IPS-NIHi7 (cell line): ENCODE data around the gene ARHGEF37.
A peak's percentile ranks its signal among the peaks of the same experiment; 100 is the strongest.
"Not testable (repeated sequence)": the region's sequence is repeated elsewhere in the genome, so short reads cannot be mapped to it uniquely, and the experiment has no call there.

Source experiments
- DNase-seq: peaks from one replicate; pipeline ENCODE4 v3.0.0; 2012; ENCODE audit warnings: mixed read lengths; ENCODE audit errors: extremely low spot score

The ARHGEF37 gene, protein sequence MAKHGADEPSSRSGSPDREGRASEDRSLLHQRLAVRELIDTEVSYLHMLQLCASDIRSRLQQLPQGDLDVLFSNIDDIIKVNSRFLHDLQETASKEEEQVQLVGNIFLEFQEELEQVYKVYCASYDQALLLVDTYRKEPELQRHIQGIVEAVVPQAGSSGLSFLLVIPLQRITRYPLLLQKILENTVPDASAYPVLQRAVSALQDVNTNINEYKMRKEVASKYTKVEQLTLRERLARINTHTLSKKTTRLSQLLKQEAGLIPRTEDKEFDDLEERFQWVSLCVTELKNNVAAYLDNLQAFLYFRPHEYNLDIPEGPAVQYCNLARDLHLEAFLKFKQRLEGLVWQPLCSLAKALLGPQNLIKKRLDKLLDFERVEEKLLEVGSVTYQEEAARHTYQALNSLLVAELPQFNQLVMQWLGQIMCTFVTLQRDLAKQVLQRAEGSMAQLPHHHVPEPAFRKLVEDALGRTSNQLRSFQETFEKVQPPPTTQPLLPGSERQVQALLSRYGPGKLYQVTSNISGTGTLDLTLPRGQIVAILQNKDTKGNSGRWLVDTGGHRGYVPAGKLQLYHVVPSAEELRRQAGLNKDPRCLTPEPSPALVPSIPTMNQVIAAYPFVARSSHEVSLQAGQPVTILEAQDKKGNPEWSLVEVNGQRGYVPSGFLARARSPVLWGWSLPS

DNA sequence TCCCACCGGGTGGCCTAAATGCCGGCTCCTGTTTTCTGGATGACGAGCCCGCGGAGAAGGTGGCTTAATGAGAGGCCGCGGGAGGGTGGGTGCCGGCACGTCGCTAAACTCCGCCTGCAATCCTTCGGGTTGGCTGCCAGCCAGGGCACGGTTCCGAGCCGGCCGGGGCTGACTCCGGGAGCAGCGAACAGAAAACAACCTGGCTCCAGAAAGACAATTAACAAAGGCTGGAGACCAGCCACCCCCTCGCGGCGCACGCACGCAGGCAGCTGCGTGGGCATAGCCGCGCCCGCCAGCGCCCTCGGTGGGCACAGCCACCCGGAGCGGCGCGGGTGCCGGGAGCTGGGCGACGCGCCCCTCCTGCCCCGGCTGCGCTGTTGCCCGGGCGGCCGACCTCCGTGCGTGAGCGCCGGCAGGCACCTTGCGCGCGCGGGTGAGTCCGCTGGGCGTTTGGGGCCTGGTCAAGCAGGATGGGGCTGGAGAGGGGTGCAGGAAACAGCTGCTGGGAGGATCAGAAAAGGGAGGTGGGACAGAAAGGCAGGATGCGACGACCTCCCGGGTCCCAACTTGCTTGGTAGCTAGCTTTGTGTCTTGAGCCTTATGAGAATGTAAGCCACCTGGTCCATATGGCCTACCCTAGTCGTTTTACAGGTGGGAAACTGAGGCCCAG lies at the start of gene ARHGEF37:
TSS of gene ARHGEF37 (plus strand) at position 307 of the 670 bp plus-strand sequence. CDS start 16,272 bp downstream, outside the sequence.
- DNase-seq: peak; percentile 49

DNA sequence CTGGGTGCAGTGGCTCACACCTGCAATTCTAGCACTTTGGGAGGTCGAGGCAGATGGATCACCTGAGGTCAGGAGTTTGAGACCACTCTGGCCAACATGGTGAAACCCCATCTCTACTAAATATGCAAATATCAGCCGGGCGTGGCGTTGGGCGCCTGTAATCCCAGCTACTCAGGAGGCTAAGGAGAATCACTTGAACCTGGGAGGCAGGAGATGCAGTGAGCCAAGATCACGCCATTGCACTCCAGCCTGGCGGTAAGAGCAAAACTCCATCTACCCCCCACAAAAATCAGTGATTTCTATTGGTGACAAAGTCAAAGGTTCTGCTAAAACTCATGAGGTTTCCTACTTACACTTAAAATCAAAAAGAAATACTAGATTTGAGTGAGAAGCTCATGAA lies 48.9 kb upstream of the ARHGEF37 start:
- no peak for DNase-seq

DNA sequence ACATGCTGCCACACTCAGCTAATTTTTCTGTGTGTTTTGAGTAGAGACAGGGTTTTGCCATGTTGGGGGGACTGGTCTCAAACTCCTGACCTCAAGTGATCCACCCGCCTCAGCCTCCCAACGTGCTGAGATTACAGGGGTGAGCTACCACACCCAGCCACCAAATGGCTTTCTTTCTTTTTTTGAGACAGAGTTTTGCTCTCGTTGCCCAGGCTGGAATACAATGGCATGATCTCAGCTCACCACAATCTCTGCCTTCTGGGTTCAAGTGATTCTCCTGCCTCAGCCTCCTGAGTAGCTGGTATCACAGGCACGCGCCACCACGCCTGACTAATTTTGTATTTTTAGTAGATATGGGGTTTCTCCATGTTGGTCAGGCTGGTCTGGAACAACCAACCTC lies 45.5 kb upstream of the ARHGEF37 start:
- not testable (repeated sequence) for DNase-seq

DNA sequence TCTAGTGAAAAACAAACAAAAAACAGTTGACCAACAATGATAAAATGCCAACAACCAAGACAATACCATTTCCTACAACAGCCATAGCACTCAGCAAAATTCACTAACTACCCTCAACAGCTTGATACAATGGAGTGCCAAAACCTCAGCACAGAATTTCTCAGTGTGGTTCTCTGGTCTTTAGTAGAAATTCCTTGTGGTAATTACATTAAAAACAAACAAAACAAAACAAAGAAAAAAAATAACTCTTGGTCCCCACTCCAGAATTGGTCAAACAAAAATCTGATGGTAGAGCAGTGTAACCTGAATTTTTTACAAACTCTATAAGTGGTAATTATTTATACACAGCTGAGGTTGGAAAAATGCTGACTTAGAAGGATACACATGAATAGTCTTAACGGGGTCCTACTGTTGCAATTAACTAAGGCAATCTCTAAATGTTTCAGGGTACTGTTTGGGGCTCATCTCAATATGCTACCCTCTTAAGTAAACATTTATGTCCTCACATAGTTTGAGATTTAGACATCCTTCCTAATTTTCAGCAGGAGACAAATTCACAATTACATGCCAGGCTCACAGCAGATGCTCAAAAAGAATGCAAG lies 43.8 kb upstream of the ARHGEF37 start:
- DNase-seq: no peak

DNA sequence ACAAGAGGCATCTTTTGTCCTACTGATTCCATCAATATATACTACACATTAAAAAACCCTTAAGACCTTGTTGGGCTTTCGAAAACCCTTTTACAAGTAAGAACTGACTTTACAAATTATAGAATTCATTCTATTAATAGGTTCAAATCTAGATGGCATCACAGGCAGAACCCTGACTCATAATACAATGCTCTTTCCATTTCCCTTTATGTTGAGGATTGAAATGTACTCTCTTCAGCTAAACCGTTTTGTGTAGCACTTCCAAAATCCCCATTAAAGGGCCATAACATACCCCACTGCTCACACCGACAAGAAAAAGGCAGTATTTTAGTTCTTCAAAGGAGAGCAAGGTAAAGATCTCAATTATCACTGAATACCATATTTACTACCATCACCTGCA lies 41.2 kb upstream of the ARHGEF37 start:
- no peak for DNase-seq

DNA sequence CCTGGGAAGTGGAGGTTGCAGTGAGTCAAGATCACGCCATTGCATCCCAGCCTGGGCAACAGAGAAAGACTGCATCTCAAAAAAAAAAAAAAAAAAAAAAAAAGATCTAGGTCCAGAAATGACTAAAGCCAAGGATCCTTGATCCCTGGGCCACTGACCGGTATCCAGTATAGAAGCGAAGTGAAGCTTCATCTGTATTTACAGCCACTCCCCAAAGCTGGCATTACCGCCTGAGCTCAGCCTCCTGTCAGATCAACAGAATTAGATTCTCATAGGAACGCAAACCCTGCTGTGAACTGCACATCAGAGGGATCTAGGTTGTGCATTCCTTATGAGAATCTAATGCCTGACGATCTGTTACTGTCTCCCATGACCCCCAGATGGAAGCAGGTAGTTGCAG lies 39.4 kb upstream of the ARHGEF37 start:
- no peak for DNase-seq

DNA sequence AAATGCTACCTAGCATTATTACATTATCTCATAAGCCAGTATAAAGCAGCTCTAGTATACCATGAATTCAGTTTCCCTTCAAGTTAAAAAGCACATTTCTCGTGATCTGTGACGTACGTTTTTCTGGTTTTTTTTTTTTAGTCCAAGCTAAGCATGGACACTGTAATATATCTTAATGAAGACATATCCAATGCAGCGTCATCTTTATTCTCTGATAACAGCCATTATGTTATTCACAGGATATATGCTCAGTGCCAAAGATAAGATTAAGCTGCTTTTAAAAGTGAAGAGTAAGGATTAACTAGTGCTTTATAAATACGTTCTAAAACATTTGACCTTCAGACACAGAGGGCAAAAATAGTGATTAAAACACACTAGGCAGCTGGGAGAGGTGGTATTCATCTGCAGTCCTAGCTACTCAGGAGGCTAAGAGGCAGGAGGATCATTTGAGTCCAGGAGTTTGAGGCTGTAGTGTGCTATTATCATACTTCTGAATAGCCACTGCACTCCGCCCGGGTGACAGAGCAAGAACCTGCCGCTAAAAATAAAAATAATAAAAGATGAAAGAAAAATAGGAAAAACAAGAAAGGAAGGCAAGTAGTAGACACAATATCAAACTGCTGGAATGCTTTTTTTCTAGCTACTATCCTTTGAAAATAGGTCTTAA lies 37.8 kb upstream of the ARHGEF37 start:
- DNase-seq: no peak

DNA sequence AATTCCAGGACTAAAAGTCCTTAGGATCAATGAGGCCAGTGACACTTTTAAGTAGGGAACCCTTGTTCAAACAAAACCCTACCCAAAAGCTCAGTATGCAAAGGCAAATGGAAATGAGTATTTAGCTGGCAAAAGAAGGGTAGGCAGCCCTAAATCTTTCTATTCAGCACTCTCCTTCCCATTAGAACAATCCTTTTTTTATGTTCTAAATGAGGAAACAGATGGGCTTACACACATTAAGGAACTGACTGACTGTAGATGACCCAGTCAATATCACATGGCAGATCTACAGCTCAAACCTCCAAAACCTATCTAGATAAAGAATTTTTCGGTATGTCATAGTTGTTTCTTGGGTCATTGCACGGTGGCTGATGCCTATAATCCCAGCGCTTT lies 37.3 kb upstream of the ARHGEF37 start:
- DNase-seq: no peak

DNA sequence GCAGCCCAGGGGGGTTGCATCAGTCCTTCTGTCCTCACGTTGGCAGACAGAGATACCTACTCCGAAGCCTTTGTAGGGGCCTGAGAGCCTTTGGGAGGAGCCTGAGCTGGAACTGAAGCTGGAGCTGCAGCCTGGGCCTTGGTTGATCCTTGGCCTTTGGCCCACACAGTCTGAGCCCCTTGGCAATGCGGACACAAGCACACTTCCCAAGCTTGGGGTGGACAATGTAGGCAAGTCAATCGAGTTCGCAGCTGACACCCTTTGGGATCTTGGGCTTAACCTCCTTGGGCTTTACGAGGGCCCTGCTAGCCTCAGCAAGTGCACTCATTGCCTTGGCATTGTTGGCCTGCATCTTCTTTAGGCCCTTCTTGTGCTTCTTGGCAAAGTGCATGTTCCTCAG lies 36.0 kb upstream of the ARHGEF37 start:
- no peak for DNase-seq

DNA sequence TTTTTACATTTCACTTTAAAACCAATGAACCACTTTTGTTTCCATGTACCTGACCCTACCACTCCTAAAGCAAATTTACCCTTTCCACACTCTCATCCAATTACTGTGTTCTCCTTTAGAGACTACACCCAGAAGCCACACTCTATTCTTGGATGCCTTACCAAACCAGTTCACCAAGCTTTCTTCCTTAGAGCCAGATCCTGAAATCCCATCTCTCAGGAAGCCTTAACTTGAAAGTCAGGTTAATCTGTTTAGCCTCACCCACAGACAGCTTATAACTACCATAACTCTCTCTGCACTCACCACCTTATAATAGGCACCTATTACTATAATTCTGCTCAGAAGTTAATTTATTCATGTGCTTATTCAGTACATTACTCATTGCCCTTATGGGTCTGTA lies 34.3 kb upstream of the ARHGEF37 start:
- no peak for DNase-seq

DNA sequence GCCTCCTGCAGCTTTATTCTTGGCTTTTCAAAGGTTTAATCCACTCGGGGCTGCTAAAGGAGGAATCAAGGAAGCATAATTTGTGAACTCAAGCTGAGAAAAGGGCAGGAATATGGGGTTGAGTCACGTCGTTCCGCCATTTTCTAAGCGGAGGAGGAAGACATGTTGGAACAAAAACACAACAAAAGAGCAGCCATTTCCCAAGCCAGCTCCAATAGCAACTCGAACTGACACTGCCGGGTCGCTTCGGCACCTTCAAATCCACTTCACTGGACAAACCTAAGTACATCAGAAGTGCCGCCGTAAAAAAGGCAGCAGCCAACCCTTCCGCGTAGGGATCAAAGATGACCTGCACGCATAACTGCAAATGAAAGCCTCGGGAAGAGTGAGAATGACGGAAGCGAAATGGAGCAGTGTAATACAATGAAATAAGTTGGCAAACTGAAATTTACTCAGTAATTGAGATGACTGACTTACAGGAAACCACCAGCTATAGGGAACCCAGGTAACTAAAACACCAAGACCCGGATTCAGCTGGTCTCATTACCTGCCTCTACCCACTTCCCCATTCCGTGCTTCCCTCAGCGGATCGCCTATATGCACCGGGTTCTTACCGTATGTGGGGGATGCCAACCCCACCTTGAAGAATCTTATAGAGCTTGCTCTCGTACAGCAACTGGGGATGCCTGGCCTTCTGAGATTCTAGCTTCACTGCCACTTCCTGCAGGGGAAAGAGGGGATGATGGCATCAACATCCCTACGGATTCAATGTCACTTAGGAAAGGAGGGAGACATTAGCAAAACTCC lies 31.6 kb upstream of the ARHGEF37 start:
- DNase-seq: peak; percentile 35

DNA sequence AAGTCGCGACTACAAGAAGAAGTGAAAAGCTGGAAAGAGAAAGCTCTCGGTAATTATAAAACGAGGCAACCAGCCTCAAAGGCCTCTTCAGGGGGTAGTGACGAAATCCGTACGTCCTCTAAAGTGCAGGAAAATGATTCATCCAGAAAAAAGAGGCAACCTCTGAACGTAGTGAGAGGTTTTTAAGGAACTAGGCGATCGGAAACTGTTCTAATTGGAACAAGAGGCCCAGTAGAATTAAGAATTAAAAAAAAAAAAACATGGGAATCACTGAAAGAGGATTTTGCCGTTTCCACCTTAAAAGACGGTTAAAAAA lies 31.1 kb upstream of the ARHGEF37 start:
- DNase-seq: no peak

DNA sequence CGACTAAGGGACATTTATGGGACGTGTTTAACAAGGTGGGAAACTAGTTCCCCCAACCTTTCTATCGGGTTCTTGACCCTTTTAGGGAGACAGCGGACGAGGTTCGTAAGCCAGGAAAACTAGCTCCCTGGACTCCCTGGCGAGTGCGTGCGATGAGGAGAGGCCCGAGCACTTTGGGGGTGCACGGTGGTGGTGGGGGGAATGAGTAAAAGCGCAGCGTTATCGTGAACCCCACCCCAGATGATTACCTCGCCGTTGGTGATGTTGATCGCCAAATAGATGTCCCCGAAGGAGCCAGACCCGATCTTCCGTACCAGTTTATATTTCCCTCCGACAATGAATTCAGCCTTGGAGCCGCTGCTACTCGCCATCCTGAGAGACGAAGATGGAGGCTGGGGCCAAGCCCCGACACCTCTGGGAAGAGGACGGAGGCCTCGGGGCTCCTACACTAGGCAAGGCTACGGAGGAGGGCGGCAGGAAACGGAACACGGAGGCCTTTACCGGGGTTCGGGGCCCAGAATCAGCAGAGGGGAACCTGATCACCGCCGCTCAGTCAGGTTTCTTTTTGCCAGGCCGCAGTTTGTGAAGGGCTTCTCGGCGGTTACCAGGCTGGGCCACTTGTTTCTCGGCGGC lies 30.6 kb upstream of the ARHGEF37 start:
- no peak for DNase-seq

DNA sequence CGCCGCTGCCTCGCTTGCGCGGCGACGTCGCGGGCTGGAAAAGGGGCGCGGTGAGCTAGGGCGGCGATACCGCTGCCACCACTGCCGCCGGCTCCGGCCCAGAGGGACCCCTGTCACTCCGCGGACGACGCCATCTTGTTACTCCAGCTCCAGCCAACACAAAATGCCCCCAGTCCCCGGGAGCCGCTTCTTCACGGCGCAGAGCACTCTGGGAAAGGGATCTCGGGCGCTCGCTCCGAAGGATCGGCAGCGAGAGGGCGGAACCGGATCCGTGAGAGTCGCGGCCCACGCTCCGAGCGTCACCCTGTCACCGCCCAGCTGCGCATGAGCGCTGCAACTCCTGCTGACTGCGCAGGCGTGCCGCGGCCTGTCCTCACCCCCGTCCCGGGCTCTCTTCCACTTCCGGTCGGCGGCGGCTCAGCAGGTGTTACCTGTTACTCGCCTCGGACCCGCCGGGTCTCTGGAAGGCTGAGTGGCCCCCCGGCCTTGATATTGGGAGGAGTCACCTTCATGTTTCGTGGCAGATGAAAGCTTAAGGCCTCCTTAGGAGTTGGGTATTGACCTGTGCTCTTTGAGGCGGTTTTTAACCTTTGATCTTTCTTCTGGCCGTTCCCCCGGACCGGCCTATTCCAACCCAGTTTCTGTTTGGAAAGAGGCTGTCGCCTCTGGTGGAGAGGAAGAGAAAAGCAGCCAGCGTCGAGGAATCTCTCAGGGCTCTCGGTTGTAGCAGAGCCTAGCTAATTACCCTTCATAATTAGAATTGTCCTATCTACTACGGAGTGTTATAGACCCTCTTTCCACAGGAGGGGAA lies 29.9 kb upstream of the ARHGEF37 start, which contains the start of gene CSNK1A1:
TSS of gene CSNK1A1 (minus strand) at position 213 of the 811 bp plus-strand sequence. CDS start 475 bp downstream, outside the sequence.
- peak; percentile 99 for DNase-seq

DNA sequence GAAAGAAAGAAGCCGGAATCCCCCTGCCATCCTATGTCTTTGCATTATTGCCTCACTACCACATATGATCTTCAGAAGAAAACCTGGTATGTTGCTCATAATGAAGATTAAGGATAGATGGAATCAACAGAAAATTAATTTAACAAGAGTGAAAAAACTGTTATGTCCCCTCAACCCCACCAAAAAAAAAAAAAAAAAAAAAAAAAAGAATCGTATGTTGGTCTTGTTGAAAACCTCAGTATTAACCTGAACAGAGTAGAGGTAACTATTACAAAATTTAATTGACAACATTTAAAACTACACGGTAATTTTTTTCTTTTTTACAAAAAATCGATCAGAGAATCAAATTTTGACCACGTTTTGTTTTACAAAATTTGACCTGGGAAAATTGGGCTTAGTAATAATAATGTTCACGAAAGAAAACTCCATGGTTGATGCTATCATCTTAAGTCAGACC lies 29.2 kb upstream of the ARHGEF37 start:
- DNase-seq: no peak

DNA sequence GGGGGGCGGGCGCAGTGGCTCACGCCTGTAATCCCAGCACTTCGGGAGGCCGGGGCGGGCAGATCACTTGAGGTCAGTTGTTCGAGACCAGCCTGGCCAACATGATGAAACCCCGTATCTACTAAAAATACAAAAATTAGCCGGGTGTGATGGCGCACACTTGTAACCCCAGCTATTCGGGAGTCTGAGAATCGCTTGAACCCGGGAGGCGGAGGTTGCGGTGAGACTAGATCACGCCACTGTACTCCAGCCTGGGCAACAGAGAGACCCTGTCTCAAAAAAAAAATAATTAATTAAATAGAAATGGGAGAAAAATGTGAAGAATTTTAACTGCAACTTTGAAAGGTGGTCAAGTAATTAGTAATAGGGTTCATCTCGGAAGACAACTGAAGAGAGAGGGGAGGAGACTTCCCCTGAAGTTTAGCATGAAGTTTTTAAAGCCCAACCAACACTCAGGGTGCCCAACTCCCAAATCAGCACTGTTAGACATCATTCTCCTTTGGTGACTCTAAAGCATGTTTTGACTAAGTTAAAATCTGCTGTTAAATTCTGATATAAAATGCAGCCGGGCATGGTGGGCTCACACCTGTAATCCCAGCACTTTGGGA lies 28.6 kb upstream of the ARHGEF37 start:
- DNase-seq: no peak

DNA sequence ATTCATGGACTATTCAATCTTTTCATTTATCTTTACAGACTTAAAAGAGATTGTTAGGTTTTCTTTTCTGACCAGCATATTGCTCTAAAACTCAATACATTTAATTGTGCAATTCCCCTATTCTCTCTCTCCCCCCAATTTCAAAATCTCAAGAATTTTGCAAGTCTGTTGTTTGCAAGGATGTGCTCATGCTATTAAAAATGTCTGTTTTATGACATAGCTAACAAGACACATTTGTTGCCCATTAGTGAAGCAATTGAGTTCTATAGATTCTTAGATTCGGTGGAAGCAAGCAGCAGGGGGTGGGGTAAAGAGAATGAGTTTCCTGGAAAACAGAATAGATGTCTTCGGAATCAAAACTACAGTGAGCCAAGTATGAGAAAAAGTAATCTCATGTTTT lies 21.6 kb upstream of the ARHGEF37 start:
- no peak for DNase-seq

DNA sequence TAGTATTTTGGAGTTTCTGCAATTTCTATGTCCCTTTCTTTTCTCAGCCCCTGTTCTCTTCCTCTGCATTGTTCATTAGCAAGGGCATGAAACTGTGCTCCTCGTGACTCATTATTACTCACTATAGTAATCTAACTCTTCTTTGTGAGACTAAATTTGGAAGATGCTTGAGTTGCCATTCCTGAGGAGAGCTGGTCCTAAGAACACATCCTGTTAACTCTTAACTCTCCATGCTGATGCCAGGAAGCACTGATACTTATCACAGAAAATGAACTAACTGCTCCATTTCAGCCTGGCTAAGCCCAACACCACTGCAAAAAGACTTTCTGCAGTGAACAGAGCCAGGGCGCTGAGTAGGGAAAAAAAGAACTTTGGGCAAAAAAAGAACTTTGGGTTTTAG lies 19.4 kb upstream of the ARHGEF37 start:
- DNase-seq: peak; percentile 38

DNA sequence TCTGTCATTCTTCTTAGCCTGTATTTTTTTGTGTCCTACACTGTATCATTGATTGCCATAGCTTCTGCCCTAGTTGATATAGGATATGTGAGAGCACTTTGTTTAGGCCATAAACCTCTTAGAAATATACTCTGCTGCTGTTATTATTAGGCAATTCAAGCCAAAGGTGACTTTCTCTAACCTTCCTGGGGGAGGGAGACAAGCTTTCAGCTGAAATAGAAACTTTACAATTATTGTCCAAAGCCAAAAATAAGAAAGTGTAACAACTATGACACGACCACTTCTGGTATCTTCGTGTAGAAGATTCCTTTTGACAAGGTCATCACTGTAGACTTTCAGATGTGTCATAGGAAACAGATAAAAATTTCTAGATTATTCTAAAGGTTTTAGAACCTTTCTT lies 17.8 kb upstream of the ARHGEF37 start:
- no peak for DNase-seq
